PFSK-1 (cell line): Measurements from ENCODE around the gene ACADL.

ENCODE experiments used
- FOXP2 ChIP-seq: optimal IDR thresholded peaks from 2 replicates; pipeline ENCODE3; 2011; ENCODE audit warnings: borderline replicate concordance, control low read depth, inconsistent platforms; ENCODE audit not compliant: insufficient read depth; ENCODE audit errors: extremely low read length, extremely low read depth
- POLR2AphosphoS5 ChIP-seq: IDR thresholded peaks from 2 replicates; pipeline ENCODE4 v1.6.1; 2012; ENCODE audit warnings: low read depth, mild to moderate bottlenecking, control low read depth, low read length, moderate library complexity

DNA sequence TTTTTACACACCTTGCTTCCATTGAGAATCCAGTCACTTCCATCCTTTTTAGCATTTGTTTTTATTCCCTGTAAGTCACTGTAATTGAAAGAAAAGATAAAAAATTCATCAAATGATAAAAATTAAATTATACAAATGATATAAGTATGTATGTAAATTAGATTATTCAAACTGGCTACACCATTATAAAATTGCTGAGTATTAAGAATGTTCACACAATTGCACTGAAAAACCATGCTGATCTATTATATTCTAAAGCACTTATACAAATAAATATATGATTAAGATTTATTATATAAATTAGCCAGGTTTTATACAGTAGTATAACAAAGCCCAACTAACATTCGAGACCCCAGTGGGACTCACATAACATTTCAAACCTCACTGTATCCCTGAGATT is 15.1 kb downstream of the ACADL start:
- TF ChIP-seq FOXP2 (no peak), POLR2AphosphoS5 (no peak)
